Esophagus squamous epithelium (tissue), 4 donors: ENCODE results near the gene ABCC12.

Experiments
- POLR2A ChIP-seq, 4 donors: fragments of 450-650 bp; IDR thresholded peaks; one replicate each; pipeline ENCODE4 v1.6.1; 2017; ENCODE audit warnings: antibody characterized with exemption in 4 of 4, mild to moderate bottlenecking in 4 of 4, moderate library complexity in 3 of 4
- TF ChIP-seq, protein P1 (sequence below), 6 experiments: fragments of 450-650 bp in 4 of 6; fragments of 200-600 bp in 2 of 6; sonication (generic) in 2 of 6; IDR thresholded peaks; one replicate each; pipeline ENCODE4 v1.5.1; 2016 to 2019; ENCODE audit warnings: antibody characterized with exemption in 6 of 6, mild to moderate bottlenecking in 4 of 6, moderate library complexity in 4 of 6

DNA sequence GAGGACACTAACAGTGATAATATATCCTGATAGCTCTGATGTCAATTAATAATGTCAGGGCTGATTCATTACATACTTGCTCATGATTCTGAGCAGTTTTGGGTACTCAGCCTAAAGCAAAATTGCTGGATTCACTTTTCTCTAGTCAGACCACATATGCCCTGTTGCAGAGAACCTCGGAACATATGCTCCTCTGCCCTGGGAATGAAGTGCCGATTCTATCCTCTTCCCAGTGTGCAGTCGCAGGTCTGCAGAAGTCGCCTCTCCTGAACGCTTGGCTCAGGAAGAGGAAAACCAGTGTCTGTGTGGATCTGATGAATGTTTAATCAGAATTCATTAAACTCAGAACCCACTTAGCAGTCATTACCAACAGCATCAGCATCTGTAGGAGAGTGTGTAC is 34.5 kb downstream of the ABCC12 start:
- TF ChIP-seq, protein P1, sequence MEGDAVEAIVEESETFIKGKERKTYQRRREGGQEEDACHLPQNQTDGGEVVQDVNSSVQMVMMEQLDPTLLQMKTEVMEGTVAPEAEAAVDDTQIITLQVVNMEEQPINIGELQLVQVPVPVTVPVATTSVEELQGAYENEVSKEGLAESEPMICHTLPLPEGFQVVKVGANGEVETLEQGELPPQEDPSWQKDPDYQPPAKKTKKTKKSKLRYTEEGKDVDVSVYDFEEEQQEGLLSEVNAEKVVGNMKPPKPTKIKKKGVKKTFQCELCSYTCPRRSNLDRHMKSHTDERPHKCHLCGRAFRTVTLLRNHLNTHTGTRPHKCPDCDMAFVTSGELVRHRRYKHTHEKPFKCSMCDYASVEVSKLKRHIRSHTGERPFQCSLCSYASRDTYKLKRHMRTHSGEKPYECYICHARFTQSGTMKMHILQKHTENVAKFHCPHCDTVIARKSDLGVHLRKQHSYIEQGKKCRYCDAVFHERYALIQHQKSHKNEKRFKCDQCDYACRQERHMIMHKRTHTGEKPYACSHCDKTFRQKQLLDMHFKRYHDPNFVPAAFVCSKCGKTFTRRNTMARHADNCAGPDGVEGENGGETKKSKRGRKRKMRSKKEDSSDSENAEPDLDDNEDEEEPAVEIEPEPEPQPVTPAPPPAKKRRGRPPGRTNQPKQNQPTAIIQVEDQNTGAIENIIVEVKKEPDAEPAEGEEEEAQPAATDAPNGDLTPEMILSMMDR (IDR thresholded peaks at IDR 0.05): no peak
- TF ChIP-seq POLR2A (IDR thresholded peaks at IDR 0.05): no peak
